ENCODE measurements around the gene AKIP1.
"Not testable (repeated sequence)": the region's sequence is repeated elsewhere in the genome, so short reads cannot be mapped to it uniquely, and the experiment has no call there.

Gene AKIP1, protein sequence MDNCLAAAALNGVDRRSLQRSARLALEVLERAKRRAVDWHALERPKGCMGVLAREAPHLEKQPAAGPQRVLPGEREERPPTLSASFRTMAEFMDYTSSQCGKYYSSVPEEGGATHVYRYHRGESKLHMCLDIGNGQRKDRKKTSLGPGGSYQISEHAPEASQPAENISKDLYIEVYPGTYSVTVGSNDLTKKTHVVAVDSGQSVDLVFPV

DNA sequence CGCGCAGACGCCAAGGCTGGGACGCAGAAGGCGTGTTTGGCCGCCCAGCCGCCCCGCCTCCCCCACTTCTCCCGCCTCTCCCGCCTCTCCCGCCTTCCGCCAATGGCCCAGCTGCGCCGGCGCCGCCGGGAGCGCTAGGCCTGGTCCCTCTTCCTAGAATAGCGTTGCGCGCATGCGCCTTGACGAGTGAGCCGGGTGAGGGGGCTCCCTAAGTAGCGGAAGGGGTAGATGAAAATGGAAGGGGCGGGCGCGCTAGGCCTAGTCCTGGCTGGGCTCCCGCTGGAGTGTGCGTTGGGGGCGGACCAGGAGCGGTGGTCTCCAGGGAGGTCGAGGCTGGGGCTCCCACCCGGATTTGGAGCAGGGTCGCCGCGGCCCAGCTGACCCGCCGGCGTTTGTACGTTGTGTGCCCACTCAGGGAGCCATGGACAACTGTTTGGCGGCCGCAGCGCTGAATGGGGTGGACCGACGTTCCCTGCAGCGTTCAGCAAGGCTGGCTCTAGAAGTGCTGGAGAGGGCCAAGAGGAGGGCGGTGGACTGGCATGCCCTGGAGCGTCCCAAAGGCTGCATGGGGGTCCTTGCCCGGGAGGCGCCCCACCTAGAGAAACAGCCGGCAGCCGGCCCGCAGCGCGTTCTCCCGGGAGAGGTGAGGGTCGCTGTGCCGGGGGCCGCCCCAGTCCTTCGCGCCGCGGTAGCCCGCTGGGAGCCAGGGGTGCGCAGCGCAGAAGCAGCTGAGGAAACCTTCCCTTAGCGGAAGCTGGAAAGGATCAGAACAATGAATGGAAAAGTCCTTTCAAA lies at the start of gene AKIP1:
AKIP1 (plus strand) TSS at position 161 of the 795 bp plus-strand sequence; CDS start at position 422, 261 bp downstream.
- peak; percentile 97 for DNase-seq (ENCODE audit: low spot score)

DNA sequence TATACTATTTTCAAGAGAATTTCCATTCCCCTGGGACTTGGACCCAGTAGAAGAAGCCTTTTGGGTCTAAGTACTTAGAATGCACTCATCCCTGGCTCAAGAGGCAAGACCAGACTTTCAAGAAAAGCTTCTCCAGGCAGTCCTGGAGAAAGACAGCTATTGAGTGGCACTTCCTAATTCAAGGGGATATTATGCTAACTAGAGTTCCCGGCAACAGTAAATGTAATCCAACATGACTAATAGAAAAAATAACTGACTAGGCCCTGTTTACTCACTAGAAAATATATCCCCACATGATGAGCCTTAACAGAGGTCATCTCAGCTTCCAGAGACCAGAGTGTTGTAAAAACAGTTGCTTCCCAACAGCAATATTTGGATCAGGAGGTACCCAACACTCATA lies 47.2 kb upstream of the AKIP1 start:
- DNase-seq (ENCODE audit: low spot score): no peak

DNA sequence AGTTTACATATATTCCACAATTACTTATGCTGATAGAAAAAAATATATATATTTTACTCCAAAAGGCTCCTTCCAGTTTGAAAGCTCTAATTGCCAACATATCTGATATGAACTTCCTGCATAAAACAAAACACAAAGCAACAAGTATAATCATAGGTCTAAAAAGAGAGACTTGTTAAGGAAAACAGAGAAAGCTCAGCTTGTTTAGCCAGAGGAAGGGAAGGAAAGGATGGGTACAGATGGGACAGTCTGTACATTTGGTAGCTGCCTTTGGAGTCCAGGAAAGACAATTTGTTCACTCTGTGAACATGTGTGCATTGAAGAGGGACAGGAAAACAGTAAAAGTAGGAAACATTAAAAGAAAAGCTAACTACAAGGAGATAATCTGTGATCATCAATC lies 45.7 kb upstream of the AKIP1 start:
- no peak for DNase-seq (ENCODE audit: low spot score)

DNA sequence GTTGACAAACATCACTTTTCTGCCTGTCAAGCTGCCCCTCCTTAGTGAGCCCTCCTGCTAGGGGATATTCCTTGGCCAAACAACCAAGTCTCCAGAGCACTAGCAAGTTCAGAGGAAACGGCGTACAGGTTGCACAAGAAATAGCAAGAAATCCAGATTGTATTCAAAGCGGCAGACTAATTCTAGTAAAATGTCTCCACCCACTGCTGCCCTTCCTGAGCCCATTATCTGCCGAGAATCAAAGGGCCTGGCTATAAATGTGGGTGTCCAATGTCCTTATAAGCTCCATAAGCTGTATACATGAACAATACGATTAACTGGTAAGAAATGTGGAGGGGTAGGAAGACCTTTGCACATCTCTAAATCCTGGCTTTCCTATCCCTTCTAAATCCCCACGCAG lies 44.0 kb upstream of the AKIP1 start:
- DNase-seq (ENCODE audit: low spot score): no peak

DNA sequence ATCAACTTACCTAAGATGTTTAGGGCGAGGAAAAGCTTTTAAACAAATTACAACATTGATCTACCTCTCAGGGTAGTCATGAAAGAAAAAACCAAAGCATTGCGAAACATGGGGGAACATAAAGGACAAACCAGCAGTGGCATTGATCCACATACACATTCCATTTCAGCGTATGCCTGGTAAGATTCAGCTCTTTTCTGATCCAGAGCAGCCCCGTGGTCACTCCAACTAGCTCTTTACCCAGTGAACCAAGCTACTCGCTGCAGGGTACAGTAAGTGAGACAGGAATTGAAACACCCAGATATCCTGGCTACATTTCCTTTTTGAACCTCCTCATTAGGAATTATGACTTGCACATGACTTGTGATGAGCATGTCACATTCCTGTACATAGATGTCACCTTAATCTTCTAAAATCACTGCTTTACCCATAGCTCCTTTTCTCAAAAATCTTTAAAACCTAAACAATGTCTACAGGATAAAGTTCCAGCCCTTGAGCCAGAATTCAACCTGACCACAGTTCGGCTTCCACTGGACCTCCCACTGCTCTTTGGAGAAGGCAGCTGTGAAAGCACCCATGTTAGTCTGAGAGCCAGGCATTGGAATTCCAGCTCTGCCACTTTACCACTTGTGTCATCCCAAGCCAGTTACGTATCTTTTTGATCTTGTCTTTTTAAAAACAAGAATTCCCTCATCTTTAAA lies 42.9 kb upstream of the AKIP1 start:
- DNase-seq (ENCODE audit: low spot score): no peak

DNA sequence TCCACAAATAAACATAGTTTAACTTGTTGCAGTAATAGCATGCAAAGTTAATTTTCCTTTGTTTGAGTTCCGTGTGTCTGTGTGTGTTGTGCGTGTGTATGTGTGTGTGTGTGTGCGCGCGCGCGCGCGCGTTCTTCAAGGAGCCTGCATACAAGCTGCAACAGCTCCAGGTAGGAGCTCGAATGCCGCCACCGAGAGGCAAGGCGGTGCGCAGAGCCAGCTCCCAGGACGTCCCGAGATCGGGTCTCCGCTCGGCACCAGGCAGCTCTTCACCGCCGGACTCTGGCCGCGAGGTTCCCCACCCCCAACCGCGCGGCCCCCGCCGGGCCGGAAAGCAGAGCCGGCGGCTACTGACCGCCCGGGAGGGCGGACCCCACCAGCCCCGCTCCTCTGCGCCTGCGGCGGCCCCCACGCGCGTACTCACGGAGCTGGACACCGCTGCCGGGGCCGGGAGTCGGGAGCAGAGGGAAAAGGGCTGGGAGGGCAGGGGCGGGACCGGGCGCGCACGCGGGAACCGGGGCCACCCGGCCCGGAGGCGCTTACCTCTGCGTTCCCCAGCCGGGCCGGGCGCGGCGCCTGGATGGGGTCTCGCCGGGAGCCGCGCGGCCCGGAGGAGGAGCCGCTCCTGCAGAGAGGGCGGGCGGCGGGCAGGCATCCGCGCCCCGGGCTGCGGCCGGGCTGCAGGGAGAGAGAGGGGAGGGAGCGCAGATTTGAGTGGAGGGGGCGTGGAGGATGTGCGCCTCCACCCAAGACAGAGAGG lies 40.4 kb upstream of the AKIP1 start:
- peak; percentile 17 for DNase-seq (ENCODE audit: low spot score)

DNA sequence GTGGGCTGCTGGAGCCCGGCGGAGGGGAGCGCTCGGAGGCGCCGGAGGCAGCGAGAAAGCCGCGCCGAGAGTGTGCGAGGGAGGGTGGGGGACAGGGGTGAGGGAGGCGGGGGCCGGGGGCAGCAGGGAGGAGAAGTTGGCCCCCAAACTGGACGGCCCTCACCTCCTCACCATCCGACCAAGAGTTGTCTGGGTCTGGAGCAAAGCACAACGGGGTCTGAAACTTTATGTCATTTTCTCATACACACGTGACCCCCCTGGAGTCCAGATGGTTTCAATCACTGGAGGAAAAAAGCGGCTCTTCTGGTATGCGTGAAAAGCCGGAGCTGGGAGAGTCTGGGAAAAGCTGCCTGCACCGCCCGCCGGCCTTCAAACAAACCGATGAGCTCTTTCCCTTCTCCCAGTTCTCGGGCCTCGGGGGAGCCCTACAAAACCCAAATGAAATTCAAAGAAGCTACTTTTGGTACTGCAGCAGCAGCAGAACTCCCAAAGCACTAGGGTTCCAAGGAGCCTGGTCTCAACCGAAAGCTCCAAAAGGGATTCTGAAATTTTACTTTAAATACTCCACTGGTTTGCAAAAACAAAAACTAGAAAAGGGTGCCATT lies 39.7 kb upstream of the AKIP1 start:
- DNase-seq (ENCODE audit: low spot score): peak; percentile 36

DNA sequence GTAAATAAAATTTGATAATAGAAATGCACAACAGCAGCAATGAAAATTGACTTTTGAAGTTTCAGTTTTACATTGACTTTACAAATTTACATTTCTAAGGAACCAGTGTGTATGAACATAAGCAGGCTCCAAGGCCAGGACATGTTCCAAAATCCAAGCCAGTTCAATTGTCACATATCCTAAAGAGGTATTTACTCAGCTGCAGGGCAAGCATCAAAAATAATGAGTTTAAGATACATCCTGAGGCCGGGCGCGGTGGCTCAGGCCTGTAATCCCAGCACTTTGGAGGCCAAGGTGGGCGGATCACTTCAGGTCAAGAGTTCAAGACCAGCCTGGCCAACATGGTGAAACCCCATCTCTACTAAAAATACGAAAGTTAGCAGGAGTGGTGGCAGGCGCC lies 39.0 kb upstream of the AKIP1 start:
- DNase-seq (ENCODE audit: low spot score): no peak

DNA sequence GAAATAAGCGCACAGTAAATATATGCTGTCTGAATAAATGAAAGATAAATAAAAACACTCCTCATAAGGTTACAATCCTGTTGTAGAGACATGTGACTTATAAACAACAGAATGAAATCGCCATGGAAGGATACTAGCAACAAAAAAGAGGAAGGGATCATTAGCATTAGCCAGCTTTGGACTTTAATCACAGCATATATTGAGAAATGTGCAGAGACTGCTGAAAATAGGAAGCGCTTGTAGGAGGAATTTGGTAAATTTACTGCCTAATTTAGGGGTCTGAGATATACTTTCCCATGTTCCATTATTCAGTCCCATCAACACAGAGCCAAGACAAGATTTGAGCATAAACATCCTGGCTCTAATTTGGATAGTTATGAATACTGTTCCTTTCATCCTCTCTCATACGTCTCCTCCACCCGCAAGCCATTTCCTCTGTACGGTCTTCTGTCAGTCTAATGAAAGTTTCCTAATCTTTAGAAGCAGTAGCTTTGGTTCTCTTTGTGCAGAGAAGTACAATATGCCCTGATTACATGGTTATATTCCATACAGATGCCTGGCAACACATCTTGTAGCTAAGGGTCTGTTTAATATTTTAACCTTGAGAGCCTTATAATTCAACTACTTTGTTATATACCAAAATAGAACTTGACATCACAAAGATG lies 37.1 kb upstream of the AKIP1 start:
- DNase-seq (ENCODE audit: low spot score): no peak

DNA sequence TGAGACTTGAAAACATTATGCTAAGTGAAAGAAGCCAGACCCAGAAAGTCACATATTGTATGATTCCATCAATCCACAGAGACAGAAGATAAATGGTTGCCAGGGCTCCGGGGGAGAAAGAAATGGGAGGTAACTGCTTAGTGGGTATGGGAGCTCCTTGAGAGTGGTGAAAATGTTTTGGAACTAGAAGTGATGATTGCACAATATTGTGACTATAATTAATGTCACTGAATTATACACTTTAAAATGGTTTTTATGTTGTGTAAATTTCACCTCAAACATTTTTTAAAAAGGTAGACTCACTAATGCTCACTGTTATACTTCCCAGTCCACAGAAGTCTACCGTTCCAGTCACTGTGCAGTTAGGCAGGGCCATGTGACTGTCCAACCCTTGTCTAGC lies 32.2 kb upstream of the AKIP1 start:
- DNase-seq (ENCODE audit: low spot score): no peak

DNA sequence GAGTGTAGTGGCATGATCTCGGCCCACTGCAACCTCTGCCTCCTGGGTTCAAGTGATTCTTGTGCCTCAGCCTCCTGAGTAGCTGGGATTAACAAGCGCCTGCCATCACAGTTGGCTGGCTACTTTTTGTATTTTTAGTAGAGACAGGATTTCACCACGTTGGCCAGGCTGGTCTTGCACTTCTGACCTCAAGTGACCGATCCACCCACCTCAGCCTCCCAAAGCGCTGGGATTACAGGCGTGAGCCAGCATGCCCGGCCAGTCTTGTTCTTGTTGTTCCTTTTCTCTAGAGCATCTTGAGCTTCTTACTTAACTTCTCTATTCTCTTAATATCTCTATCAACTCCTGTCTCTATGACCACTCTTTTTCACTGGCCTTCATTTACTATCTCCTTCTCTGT lies 29.4 kb upstream of the AKIP1 start:
- not testable (repeated sequence) for DNase-seq (ENCODE audit: low spot score)

DNA sequence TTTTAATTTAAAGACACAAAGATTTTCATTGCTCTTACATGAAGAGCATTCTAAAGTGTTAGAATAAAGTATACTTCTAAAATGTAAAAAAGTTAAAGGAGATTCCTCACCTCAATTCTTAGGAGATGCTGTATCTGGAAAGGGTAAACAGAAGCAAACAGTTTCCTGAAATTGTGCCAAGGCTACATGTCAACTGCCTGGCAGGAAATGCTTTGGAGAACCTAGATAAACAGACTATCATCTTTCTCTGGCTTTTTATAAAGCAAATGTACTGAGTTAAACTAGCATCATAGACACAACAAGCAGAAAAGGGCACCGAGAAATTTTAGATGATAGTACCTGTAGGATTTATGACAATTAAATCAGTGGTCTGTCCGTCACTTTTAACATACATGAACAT lies 24.7 kb upstream of the AKIP1 start:
- no peak for DNase-seq (ENCODE audit: low spot score)

DNA sequence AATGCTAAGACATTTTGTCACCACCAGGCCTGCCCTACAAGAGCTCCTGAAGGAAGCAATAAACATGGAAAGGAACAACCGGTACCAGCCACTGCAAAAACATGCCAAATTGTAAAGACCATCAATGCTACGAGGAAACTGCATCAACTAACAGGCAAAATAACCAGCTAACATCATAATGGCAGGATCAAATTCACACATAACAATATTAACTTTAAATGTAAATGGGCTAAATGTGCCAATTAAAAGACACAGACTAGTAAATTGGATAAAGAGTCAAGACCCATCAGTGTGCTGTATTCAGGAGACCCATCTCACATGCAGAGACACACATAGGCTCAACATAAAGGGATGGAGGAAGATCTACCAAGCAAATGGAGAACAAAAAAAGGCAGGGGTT lies 19.8 kb upstream of the AKIP1 start:
- not testable (repeated sequence) for DNase-seq (ENCODE audit: low spot score)

DNA sequence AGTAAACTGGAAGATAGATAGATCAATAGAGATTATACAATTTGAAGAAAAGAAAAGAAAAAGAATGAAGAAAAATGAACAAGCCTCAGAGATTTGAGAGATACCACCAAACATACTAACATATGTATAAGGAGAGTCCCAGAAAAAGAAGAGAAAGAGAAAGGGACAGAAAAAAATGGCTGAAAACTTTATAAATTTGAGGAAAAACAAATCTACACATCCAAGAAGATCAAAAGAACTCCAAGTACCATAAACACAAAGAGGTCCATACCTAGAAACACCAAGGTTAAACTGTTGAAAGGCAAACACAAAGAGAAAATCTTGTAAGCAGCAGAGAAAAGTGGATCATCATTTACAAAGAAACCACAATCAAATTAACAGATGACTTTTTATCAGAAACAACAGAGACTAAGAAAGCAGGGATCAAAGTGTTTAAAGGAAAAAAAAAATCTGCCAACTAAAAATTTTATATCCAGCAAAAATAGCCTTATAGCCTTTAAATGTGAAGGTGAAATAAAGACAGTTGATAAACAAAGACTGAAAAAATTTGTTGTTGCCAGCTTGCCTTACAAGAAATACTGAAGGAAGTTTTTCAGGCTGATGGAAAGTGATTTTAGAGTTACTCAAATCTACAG lies 11.8 kb upstream of the AKIP1 start:
- no peak for DNase-seq (ENCODE audit: low spot score)

DNA sequence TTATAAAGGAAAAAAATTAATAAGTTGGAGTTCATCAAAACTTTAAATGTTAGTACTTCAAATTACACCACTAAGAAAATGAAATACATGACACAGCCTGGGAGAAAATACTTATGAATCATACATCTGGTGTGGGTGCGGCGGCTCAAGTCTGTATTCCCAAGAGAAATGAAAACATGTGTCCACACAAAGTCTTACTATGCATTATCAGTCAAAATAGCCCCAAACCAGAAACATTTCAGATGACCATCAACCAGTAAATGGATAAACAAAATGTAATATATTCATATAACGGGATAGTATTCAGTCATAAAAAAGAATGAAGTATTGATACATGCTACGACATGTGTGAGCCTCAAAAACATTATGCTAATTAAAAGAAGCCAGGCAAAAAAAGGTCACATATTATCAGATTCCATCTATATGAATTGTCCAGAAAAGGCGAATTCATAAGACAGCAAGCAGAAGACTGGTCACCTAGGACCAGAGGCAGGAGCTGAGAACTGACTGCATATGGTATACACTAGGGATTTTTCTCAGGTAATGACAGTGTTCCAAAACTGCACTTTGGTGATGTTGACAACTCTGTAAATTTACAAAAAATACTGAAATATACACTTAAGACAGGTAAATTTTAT lies 5.3 kb upstream of the AKIP1 start:
- no peak for DNase-seq (ENCODE audit: low spot score)

DNA sequence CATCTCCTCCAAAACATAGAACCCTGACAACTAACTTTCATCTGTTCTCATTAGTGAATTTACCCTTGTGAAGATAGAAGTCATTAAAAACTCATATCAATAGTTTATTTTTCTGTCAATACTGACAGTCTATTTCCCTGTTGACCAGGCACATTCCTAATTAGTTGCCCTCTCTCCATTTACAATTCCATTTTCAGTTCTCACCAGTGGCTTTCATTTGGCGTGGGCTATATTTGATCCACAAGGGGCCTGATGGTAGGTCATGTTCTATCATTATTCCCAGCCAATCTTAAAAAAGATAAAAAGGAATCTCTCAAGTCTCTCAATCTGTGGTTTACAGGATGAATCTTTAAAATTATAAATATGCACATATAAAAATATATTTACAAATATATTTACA lies 3.9 kb upstream of the AKIP1 start:
- DNase-seq (ENCODE audit: low spot score): no peak

DNA sequence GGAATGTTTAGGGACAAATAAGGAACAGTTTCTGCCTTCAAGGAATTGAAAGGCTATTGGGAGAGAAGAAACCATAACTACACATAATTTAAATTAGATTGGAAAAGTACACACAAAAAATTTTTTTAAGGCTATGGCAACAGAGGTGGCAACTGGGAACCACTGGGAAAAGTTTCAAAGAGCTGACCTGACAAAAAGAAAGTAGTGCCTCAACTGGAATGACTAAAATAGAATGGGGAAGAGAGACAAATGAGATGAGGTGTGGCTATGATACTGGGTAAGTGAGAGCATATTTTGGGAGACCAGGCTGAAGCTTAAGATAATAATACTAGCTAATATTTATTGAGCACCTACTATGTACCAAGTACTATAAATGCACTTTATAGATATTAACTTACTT lies 2.9 kb upstream of the AKIP1 start:
- no peak for DNase-seq (ENCODE audit: low spot score)

DNA sequence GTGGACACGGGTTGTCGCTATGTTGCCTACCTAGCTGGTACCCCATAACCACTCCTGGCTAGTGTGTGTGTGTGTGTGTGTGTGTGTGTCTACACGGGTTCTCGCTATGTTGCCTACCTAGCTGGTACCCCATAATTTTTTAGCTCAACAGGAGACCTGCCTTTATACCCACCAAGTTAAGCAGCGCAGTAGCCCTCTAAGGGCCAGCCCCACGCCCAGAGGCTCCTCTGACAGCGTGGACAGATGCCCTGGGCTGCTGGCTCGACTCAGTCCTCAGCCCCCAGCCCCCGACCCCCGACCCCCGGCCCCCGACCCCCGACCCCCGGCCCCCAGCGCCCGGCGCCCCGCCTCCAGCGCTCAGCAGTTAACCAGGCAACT lies 351 bp upstream of the AKIP1 start:
- DNase-seq (ENCODE audit: low spot score): no peak

DNA sequence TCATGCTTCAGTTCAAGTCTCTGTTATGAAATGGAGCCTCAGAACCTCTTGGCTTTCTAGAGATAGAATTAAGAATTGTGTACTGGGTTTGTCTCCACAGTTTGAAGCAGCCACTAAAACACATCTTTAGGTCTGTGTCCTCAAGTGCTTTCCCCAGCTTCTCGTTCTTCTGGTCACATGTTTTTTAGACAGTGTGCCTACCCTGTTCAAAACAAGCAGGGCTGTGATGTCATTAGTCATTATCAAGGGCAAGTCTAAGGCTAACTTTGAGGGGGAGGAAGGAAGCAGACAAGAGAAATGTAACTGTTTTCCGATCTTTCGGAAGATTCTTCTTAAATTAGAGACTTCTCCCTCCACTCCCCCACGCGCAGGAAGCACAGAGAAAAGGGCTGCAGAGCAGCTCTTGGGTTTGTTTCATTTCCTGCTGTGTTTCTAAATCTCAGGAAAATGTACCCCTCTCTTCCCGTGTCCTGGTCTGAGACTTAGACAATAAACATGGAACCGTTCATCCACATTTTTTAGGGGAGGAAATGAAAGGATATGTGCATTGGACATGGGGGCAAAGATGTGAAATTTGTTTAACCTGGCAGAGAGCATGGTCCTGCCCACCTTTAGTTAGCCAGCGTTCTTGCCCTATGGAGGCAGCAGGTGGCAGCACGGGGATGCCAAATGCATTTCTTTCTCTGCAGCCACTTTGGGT lies 3.1 kb downstream of the AKIP1 start:
- peak; percentile 25 for DNase-seq (ENCODE audit: low spot score)

DNA sequence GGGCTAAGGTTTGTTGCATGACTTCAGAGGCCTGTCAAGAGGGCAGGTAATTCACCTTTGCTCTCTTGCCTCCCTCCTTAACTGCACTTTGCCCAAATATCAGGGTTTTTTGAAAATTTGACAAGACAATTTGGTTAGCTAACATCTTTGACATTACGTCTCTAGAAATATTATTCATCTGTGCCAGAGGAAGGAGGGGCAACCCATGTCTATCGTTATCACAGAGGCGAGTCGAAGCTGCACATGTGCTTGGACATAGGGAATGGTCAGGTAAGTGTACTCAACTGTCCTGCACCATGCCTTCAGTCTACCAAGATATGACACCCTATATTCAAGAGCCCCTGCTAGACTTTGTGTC lies 3.7 kb downstream of the AKIP1 start:
- no peak for DNase-seq (ENCODE audit: low spot score)

All from putamen (tissue), 1 donor.